Activated CD4-positive, alpha-beta T cell treated with anti-CD3 and anti-CD28 coated beads for 1 hour (primary cell): ENCODE results near the gene MC1R.

Source experiments
- DNase-seq: peaks from one replicate; pipeline ENCODE4 v3.0.0-alpha.2; 2020

The MC1R gene

GRCh38 chr16:89936034-89936433, 17.4 kb downstream of the MC1R start:
- DNase-seq = no peak

DNA sequence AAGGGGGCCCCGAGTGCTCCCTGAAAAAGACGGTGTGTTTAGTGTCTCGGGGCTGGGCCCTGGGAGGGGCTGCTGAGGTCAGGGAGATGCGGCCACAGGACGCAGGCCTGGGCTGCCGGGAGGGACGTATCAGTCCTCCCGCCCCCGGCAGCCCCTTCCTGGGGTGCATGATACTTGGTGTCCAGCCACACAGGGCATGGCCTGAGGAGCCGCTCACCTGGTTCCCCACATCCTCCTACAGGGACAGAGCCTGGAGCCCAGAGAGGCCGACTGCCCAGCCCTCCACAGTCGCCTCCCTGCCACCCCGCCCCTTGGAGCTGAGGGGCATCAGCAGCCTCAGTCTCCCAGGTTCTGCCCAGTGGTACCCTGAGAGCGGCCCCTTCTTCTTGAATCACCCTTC, 17.8 kb downstream of the MC1R start:
- DNase-seq = no peak

- no peak for DNase-seq
Observed at GRCh38 chr16:89936981-89937380, 18.3 kb downstream of the MC1R start.

- no peak for DNase-seq
Observed at GRCh38 chr16:89938175-89938885, 19.7 kb downstream of the MC1R start.

DNA sequence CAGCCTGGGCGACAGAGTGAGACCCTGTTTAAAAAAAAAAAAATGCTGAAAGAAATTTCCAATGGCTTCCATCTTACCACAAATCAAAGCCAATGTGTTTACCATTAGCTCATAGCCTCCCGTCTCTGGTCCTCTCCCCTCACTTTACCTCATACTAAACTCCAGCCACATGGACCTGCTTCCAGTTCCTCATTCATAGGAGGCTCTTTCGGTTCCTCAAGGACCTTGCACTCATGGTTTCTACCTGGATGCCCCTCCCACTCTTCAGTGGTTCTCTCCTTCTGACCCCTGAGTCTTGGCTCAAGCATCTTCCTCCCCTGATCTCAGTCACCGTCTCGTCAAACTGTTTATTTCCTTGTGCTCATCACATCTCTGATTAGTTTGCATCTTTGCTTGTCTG, 26.1 kb downstream of the MC1R start:
- no peak for DNase-seq

DNA sequence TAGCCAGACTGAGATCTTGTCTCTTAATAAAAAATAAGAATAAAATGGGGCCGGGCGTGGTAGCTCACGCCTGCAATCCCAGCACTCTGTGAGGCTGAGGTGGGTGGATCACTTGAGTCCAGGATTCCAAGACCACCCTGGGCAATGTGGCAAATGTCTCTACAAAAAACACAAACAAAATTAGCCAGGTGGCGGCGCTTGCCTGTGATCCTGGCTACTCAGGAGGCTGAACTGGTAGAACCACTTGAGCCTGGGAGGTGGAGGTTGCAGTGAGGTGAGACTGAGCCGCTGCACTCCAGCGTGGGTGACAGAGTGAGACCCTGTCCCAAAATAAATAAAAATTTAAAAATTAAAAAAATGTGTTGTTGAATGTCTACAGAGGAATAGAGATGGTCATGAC, 27.0 kb downstream of the MC1R start:
- DNase-seq = no peak

DNA sequence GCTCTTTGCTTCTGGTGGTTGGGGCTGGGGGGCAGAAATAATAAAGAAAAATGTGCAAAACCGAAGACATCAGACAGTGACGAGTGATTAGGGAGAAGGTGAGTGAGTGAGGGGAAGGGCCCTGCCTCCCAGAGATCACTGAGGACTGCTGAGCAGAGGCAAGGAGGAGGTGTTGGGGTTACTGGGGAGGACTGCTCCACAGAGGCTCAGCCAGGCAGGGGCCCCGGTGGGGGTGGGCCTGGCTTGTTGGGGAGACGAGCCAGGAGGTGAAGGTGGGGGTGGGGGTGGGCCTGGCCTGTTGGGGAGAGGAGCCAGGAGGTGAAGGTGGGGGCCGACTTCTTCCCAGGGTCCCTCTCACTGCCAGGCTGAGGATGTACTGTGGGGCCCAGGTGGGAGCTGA, 27.9 kb downstream of the MC1R start:
- DNase-seq = no peak

DNA sequence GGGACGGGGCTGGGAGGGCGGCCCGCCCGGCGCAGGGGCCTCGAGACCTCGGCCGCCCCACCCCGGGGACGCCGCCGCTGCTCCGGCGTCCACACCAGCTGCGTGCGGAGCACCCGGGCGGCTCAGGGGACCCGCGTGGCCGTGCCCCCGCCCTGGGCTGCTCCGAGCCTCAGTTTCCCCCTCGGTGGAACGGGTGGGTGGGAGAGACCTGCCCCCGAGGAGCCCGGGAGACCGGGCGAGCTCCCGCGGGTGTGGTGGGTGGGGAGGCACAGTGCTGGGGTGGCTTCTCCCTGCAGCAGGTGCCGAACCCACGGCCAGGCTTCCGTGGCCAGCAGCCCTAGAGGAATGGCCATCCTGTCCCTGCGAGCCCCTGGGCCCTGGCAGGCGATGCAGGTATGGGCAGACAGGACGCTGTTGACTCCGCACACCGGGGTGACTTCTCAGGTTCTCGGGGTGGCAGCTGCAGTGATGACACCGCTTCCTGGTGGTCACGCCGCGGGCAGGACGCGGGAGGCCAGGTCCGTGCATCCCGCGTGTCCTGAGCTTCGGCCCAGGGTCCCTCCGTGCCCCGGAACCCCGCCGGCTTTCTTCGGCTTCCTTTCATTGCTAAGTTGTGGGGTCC, 30.6 kb downstream of the MC1R start:
- no peak for DNase-seq

GRCh38 chr16:89949756-89950155, 31.1 kb downstream of the MC1R start:
- DNase-seq = no peak

DNA sequence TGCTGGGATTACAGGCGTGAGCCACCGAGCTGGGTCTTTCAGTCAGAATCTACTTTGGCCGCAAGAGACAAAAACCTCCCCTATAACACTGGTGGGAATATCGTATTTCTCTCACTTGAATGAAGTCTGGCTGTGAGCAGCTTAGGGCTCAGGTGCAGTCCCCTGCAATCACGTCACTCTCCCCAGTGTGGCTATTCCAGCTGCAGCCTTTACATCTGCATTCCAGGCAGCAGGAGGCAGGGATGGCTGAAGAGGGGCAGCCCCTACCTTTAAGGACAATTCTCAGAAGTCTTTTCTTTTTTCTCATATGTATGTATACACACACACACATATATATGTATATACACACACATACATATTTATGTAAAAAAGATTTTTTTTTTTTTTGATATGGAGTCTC, 32.8 kb downstream of the MC1R start:
- DNase-seq = no peak

DNA sequence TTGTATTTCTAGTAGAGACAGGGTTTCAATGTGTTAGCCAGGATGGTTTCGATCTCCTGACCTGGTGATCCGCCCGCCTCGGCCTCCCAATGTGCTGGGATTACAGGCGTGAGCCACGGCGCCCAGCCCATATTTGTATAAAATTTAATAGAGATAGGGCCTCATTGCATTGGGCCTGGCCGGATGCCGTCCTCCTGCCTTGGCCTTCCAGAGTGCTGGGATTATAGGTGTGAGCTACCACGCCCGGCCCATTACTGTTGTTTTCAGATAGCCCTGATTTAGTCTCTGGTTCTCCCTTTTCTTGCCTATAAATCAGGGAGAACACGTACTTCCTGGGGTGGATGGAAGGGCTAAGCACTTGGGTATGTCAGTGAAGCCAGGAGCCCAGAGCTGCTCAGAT, 33.4 kb downstream of the MC1R start:
- no peak for DNase-seq

- no peak for DNase-seq
Observed at GRCh38 chr16:89952551-89952950, 33.9 kb downstream of the MC1R start.

DNA sequence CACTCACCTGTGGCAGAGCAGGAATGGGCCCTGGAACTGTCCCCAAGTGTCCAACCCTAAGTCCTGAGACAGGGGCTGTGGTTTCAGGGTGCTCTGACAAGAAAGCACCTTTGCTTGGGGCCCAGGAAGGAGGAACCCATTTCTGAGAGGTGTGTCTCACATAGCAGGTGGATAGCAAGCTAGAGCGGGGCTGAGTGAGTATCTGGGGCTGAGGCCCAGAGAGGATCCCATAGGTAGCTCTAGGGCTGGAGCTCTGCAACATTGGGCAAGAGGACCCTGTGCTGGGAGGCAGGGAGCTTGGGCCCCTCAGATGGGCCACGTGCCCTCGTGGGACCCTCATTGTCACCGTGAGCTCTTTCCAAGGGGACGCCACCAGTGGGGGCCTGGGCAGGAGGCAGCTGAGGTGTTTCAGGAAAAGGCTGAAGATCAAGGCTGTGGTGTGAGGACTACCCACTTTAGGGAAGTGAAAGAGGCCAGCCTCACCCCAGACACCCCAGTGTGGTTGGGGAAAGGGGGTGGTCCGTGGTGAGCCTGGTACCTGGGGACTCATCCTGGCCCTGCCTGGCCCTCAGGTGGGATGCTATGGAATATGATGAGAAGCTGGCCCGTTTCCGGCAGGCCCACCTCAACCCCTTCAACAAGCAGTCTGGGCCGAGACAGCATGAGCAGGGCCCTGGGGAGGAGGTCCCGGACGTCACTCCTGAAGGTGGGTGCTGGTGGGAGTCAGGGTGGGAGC, 35.2 kb downstream of the MC1R start:
- no peak for DNase-seq

DNA sequence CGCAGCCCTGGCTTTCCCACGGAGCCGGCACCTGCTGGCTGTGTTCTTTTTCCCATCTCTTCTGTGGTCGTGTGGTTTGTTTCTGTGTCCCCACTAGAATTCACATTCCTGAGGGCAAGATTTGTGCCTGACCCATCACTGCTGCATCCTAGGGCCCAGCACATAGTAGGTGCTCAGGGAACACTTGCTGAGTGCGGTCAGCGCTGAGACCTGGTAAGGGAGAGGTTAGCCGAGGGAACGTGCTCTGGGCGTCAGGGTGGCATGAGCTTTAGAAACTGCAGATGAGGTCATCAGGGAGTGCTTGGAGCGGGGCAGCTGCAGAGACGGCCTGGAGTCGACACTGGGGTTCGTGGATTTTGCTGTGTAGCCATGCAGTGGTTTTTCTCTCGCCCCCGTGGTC, 35.8 kb downstream of the MC1R start:
- DNase-seq = no peak

DNA sequence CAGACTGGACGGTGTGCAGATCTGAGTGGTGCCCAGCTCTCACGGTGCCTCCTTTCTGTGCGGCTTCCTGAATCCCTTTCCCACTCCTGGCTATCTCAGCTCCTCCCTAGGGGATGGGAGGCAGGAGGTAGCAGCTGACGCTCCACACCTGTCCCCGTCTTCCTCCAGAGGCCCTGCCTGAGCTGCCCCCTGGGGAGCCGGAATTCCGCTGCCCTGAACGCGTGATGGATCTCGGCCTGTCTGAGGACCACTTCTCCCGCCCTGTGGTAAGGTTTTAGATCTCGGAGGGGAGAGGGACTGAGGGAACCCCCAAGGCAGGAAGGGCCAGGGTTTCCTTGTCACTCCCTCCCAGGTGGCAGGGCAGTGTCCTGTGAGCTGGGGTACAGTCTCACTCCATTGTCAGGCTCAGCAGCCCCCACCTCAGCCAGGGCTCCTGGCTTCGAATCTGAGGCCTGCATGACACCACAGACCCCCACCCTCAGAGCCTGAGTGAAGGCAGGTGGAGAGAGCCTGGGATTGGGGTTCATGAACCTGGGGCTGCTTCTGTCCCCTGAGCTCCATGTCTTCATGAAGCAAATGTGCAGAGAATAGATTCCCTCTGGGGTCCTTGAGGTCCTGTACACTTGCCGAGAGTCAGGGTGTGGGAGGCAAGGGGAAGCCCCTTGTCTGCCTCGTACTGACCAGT, 36.5 kb downstream of the MC1R start:
- no peak for DNase-seq

DNA sequence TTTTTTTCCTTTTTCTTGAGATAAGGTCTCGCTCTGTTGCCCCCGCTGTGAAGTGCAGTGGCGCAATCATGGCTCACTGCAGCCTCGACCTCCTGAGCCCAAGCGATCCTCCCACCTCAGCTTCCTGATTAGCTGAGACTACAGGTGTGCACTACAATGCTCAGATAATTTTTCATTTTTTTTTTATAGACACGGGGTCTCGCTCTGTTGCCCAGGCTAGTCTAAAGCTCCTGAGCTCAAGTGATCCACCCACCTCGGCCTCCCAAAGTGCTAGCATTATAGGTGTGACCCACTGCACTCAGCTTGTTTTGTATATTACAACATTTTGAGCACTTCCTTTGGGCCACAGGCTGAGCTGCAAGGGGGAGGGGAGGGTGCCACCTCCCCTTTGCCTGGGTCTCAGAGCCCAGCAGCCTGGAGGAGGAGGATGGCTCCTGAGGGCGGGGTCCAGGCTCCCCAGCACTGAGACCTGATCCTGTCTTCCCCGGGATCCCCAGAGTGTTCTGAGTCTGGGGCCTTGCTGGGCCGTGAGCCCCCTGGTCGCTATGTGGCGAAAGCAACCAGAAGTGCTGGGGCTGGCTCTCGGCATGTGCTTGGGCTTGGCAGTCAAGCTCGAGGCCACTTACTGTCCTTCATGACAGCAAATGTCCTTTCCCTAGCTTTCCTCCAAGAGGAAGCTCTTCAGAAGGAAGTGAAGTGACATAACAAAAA, 38.0 kb downstream of the MC1R start:
- DNase-seq = no peak

- DNase-seq = no peak
Observed at GRCh38 chr16:89957216-89957785, 38.6 kb downstream of the MC1R start.

- no peak for DNase-seq
Observed at GRCh38 chr16:89958068-89958467, 39.4 kb downstream of the MC1R start.

GRCh38 chr16:89958596-89958995, 39.9 kb downstream of the MC1R start:
- no peak for DNase-seq

DNA sequence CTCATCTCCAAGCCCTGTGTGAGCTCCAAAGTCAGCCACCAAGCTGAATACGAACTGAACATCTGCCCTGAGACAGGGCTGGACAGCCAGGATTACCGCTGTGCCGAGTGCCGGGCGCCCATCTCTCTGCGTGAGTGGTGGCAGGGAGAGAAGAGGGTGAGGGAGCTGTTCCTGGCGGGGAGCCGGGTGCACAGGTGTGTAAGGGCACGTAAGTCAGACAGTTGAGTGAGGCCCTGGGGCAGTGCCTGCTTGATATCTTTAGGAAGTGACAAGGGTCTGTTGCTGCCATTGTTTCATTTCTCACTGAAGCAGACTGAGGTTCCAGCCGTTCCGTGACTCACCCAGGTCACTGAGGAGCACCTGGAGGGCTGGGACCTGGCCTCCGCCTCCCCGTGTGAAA, 42.3 kb downstream of the MC1R start:
- DNase-seq = no peak

- no peak for DNase-seq
Observed at GRCh38 chr16:89961920-89962319, 43.3 kb downstream of the MC1R start.

- no peak for DNase-seq
Observed at GRCh38 chr16:89962754-89963498, 44.3 kb downstream of the MC1R start.
